NCI-H524 (cell line): Measurements from ENCODE around the gene IFT88.
A peak's percentile ranks its signal among the peaks of the same experiment; 100 is the strongest.

Source experiments
- DNase-seq, 2 experiments: peaks; one replicate each; lab custom pipeline; 2025; lab: John Stamatoyannopoulos, UW

IFT88 gene, protein sequence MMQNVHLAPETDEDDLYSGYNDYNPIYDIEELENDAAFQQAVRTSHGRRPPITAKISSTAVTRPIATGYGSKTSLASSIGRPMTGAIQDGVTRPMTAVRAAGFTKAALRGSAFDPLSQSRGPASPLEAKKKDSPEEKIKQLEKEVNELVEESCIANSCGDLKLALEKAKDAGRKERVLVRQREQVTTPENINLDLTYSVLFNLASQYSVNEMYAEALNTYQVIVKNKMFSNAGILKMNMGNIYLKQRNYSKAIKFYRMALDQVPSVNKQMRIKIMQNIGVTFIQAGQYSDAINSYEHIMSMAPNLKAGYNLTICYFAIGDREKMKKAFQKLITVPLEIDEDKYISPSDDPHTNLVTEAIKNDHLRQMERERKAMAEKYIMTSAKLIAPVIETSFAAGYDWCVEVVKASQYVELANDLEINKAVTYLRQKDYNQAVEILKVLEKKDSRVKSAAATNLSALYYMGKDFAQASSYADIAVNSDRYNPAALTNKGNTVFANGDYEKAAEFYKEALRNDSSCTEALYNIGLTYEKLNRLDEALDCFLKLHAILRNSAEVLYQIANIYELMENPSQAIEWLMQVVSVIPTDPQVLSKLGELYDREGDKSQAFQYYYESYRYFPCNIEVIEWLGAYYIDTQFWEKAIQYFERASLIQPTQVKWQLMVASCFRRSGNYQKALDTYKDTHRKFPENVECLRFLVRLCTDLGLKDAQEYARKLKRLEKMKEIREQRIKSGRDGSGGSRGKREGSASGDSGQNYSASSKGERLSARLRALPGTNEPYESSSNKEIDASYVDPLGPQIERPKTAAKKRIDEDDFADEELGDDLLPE

DNA sequence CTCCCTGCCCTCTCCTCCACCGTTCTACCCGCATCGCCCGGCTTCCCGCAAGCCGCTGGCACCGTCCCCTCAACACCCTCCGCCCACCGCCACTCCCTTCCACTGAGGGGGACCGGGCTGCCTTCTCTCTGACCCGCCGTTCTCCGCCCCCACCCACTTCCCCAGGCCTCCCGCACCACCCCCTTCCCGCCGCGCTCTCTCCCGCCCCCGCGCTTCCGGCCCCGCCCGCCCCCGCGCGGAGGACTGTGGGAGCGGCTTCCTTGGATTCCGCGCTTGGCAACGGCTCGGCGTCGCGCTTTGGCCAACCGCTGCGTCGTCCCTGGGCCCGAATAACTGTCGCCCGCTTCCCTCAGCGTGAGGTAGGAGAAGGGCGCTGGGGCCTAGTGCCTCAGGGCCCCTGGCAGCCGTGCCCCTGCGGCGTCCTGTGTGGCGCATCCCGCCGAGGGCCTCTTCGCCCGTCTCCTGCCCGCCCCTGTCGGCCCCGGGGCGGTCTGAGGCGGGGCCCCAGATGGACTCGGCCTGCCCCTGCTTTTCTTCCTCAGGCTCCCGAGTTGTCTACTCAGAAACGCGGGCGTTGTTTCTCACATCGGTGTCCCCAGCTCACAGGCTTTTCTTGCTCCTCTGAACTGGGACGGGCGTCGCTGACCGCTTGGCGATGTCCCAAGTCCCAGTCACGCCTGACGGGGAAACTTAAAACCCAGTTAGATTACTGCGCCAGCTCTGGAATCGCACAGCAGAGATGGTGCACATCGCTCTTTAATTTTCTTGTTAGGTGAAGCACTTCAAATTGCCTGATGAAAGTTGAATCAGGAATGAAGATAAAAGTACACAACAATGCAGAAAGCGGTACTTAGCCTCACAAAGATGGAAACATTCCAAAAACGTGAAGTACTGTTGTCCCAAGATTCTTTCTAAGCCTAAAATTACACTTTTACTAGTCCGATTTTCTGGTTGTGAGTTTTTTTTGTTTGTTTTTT, at the start of gene IFT88:
TSS of gene IFT88 (plus strand) at position 260 of the 977 bp plus-strand sequence. CDS start 7,229 bp downstream, outside the sequence.
- DNase-seq, result peak; percentile 87 to 89

DNA sequence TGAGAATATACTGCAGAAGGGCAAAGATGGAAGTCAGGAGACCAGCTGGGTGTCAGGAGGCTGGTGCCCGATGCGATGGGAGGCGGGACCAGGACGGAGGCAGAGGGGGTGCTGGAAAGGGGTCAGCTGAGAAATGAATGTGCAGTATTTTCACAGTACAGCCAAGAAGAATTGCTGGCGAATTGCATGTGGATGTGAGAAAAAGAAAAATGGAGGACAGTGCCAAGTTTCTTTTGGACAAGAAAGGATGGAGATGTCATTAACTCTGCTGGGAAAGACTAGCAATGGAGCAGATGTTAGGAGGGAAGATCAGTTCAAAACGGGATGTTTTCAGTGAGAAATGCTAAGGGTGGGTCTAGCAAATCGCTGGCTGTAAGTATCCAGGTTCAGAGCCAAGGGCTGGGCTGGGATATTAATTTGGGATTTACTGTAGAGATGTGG, 48.3 kb upstream of the IFT88 start:
- no peak for DNase-seq

DNA sequence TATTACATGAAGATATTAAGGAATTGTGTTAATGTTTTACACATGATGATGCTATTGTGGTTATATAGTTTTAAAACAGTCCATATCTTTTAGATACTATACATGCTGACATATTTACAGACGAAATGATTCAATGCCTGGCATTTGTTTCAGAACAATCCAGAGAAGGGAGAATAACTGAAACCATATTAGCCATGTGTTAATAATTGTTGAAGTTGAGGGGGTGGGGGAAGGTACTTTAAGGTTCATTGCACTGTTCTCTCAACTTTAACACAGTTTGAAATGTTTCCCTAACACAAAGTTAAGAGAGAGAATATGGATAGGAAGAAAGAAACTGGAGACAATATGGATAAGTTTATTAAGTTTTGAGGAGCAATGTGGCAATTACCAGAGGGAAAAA, 47.1 kb upstream of the IFT88 start:
- DNase-seq, result no peak

DNA sequence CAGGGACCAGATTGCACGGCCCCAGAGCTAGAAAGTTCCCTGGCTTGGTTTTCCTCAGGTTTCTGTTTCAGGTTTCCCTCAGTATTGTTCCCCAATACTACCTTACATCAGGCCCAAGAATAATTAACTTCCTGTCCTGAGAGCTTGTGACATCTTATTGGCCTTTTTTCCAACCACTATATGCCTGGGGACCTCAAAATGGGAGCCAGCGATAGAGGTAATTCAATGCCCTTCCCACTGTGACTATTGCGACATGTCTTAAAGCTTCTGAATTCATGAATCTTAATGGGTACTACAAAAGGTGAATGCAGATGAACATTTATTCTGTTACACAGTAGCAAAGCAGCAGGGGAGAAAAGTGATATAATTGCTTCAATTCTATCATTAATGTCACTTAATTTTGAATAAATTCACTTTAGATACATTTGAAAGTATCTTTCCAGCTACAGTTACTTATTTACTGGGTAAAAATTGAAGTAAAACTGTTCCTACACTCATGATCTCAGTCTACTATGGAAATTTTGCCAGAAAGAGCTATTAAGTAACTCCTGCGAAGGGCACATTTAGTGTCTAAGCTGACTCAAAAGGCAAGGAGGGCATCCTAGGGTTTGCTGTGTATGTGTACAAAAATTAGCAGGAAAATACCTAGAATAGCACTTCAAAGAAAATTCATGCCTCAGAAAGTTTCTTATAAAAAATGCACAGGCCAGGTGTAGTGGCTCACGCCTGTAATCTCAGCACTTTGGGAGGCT, 45.4 kb upstream of the IFT88 start:
- DNase-seq, result no peak

DNA sequence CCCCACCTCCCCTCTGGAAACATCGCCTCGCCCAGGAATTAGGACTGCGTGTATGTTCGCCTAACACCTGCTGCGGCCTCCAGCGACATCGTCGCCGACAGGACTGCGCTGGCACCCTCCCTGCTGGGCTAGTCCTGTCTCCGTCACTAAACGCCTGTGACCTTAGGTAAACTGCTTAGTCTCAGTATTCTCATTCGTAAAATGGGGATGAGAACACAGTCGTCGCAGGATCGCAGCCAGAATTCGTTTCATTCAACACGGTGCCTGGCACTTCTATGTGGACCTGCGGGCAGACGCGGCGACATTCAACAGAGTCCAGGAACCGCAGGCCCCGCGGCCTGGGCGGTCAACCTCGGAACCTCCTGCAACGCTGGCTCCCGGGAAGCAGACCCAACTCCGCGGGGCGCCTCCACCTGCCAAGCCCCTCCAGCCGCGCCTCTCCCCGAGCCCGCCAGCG, 41.8 kb upstream of the IFT88 start:
- peak in 1 of 2 experiments; percentile 66 for DNase-seq

DNA sequence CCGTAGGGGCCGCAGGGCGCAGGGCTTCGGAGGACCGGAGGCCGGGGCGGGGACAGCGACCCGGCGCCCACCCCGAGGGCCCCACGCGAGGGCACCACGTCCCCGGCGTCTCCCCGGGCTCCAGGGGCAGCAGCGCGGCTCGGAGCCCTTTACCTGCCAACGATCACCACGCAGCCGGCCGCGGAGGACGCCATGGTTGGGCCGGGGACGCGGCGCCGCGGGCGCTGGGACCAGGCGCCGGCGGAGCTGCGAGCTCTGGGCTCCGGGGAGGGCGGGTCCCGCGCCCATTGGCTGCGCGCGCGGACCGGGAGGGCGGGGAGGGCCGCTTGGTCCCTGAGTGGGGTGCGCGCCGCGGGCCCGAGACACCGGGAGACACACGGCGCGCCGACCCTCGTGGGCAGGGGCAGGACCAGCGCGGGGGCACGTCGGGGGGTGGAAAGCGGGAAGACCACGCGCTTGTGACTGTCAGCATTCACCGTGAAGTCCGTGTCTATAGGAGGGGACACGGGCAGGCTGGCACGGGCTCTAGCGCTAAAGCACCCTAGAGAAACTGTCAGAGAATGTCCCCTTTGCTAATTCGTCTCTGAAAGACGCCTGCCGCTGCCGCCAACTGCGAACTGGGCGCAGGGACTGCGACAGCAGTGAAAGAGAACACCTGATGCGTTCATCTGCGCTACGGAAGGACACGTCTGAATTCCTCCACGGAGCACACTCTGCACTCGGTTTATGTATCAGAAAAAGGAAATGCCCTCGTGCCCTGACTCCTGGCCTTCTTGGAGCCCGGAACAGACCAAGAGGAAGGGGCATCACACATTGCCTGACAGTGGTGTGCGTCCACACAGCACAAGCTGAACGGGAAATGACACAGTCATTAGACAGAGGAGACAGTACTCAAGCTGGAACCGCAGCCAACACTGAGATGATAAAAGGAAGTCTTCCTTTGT, 41.1 kb upstream of the IFT88 start, which contains the start of gene CRYL1:
TSS of gene CRYL1 (minus strand) at position 257 of the 944 bp plus-strand sequence. CDS start at position 194, 63 bp downstream.
- DNase-seq, result peak; percentile 82 to 85

DNA sequence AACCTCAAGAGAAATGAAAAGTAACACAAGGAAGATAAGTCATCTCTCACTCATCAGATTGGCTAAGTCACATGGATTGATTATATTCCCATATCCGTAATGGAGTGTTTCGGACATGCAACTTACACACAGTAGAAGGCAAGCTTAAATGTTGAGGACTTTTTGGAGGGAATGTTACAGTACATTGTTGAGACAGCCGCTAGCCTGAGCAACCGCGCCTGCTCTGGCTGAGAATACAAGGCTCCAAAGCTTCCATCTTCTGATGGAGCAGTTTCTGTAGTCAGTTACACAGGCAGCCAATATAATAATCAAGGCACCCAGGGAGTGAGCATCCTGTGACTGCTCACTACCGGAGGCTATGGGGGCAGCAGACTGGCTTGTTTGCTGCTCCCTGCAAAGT, 40.3 kb upstream of the IFT88 start:
- DNase-seq, result no peak

DNA sequence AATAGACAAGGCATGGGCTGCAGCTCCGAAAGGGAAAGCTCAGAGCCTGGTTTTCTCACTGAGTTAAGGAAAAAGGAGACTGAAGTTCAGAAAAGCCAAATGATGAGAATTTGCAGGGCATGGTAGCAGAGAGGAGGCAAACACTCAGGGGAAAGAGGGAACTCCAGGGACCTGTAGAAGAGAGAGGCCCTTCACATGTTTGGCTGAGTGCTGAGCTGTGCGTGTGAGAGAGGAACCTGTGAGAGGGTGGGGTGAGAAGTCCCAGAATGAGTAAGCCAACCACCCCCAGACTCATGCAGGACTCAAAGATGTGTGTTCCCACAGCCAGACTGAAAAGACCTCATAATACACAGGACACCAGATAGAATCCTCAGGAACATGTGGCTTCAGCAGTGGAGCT, 38.5 kb upstream of the IFT88 start:
- DNase-seq, result no peak

DNA sequence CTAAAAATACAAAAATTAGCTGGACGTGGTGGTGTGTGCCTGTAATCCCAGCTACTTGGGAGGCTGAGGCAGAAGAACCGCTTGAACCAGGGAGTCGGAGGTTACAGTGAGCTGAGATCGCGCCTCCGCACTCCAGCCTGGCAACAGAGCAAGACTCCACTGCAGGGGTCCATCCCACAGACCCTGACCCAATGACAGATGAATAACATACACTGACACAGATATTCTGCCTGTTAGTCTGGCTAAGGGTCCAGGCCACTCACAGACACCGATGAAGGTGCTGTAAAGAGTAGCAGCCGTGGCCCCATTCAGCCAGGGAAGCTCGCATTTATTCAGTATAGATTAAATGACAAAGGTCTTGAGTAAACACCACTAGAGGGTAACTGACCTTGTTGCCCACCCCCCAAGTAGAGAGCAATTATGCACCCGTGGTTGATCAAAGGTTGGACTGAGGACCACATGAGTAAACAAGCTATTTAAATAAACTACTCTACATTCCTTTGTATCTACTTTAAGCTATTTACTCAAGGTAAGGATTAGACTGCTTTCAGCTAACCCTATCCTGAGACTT, 32.8 kb upstream of the IFT88 start:
- DNase-seq, result no peak

DNA sequence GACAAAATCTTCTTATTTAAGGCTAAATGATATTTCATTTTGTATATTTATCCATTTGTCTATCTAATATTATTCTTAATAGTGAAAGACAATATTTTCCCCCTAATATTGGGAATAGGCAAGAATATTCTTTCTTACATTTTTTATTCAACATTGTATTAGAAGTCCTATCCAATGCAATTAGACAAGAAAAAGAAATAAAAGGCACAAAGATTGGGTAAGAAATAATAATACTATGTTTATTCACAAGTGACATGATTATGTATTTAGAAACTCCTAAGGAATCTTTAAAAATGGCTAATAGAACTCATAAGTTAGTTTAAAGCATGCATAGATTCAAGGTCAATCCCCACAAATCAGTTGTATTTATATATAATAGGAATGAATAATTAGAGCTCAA, 30.0 kb upstream of the IFT88 start:
- no peak for DNase-seq

DNA sequence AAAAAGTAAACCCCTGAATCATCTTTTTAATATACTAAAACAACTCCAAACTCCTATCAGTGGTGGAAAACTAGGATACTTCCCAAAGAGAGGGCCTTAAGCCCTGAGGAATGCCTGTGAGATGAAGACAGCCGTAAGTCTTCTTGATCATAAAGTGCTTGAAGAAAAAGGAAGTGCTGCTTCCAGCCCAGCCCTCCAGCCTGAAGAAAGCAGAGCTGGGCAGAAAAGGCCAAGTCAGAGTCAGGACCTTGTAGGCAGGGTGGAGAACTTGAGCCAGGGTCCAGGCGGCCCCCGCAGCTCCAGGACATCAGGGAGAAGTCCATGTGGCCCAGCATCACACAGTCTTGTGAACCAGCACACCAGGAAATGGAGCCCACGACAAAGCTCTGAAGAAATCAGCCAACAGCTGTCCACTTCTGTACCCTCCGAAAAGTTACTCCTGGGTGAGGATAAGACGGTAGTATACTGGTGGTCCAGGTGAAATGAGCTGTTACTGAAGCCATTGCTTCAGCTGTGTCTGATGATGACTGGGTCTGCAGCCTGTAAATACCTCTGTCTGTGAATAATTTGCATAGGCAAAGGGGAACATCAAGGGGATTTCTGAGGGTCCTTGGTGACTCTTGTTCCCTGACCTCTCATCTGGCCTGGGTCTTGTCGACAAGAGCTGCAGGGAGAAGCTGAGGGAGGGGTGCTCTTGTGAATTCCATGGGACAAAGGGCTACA, 22.6 kb upstream of the IFT88 start:
- DNase-seq, result no peak

DNA sequence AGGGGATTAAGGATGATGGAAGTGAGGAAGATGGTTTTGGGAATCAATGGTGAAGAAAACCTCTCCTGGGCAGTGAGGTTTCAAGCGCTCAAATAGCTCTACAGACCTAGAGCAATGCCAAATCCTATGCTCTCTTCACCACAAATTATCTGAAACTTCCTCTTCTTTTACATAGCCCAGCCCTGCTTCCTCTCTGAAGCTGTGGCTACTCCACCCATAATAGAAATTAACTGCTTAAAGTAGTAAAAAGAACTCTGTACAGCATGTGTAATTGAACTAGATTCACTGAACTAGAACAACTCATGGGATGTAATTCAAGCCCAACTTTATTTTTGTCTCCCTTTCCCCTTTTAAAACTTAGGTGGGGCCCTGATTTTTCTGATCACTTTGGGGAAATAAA, 20.4 kb upstream of the IFT88 start:
- DNase-seq, result no peak

DNA sequence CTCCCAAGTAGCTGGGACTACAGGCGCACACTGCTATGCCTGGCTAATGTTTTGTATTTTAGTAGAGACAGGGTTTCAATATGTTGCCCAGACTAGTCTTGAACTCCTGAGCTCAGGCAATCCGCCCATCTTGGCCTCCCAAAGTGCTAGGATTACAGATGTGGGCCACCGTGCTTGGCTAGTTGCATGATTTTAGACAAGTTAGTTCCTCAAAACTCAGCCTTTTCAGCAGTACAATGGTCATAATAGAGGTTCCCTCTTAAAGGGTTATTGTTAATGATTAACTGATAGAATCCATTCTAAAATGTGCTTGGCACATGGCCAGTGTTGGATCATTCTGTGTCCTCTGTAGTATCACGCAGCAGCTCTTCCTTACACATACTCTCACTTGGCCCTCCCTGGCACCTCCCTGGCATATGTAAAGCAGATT, 19.5 kb upstream of the IFT88 start:
- DNase-seq, result no peak

DNA sequence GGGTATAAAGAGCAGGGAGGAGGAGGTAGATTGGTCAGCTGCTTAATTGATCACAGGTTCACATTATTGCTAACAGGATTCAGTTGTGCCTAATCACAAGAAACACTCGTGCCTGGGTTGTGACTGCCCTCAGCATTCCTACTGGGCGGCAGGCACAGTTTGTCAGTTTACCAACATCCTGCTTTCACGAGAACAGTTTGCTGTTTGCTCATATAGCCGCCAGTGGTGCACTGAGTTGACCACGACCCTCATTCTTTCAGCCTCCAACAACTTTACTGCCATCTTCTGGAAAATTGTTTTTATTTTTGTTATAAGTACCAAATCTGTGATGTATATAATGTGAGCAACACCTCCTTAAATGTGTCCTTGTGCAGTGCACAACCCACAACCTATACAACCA, 16.2 kb upstream of the IFT88 start:
- DNase-seq, result no peak

DNA sequence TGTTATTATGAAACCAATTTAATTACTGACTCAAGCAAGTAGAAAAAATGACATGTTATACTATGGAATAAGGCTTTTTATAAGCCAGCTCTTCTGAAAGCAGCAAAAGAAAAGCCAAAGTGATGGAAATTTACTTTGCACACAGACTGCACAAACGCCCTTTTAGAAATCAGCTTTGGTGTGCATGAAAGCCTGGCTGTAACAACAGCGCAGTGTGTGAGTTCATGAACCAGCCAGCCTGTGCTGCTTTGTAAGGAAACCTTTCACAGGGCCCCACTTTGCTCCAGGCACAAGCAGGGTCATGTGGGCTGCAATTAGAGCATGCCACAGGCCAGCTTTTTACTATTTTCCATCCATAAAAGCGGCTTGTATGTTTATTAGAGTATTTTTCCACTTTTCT, 13.6 kb upstream of the IFT88 start:
- no peak for DNase-seq

DNA sequence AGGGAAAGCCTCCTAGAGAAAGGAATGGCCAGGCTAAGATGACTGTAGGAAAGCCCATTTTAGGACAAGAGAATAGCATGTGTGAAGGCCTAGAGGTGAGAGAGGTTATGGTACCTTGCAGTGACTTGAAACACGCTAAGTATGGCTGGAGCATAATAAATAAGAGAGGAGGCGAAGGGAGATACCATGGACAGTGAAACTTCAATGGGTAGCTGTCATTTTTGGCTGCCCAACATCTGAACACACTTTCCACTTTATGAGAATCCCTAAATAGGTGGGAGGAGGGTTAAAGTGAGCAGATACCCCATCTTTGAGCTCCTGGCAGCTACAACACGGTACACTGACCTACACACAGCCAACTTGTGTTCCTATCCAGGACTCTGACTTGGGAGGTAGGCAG, 8.0 kb upstream of the IFT88 start:
- no peak for DNase-seq

DNA sequence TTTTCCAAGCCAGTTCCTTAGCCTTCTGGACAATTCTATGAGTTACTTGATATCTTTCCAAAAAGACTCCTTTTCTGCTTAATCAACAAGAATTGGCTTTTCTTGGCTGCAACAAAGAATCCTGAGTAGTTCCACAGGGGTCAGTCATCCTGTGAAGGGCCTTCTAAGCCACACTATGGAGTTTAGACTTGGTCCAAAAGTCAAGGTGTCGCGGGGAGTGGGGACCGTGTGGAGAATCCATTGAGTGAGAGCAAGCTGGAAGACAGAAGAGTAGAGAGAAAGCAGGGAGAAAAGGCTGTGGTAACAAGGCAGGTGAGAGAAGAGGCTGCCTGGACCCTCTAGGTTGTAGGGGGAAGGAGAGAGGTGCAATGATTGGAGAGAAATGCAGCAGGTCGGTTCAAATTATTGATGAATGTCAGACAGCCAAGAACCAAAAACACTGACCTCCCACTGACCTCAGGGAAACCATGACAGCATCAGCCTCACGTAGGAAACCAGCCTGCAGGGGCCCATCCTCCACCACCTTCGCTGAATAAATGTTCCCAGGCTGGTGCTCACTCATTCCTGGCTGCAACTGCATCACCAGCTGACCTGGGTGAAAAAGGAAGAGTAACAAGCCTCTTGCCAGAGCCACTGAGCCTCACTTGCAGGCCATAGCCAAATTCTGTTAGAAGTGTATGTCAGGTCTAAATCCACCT, 7.1 kb upstream of the IFT88 start:
- no peak for DNase-seq

DNA sequence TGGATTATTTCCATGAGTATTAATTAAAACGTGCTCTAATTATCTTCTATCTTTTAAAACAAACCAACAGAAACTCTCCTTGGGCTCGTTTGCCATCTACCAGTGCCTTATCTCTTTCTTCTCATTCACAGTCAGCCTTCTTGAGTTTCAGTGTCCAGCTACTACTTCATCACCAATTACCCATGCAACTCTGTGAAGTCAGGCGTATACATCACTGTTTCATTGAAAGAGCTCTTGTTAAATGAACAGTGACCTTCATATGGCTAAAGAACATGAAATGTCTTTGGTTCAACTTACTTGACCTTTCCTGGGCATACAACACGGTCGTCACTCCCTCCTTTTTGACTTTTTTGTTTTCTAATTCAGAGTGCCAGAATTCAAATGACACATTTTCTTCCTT, 5.2 kb upstream of the IFT88 start:
- DNase-seq, result no peak
